WTC11 (cell line): ENCODE results near the gene CLCNKB. TPM values are rescaled to one million over a fixed set of nuclear protein-coding genes. Genes with fewer than 3 reads are reported as not detected.
"Not testable (repeated sequence)": the region's sequence is repeated elsewhere in the genome, so short reads cannot be mapped to it uniquely, and the experiment has no call there.

ENCODE experiments used
- ATAC-seq: fragments of 200-7000 bp; cut with Tn5 transposase; 2 replicates; pipeline ENCODE4 v1.10.0; 2021; ENCODE audit warnings: mild to moderate bottlenecking, moderate library complexity
- CTCF ChIA-PET: fragments of 300-600 bp; sonication (Branson Sonifier 250); formaldehyde crosslinking; loops from one replicate; lab custom pipeline; 2021; ENCODE audit warnings: antibody characterized with exemption; lab: Charles Lee
- POLR2A ChIA-PET: fragments of 350-600 bp; sonication (Branson Sonifier 250); formaldehyde crosslinking; loops from one replicate; lab custom pipeline; 2021; ENCODE audit warnings: antibody characterized with exemption; lab: Charles Lee
- DNase-seq: peaks from one replicate; pipeline ENCODE4 v3.0.0; 2021; ENCODE audit warnings: low spot score
- H3K27ac Mint-ChIP-seq: 2 replicates; pipeline ENCODE4 v1.8.0; 2021; ENCODE audit warnings: mixed read lengths
- H3K27me3 Mint-ChIP-seq: 2 replicates; pipeline ENCODE4 v1.8.0; 2021; ENCODE audit warnings: low read depth, mild to moderate bottlenecking, moderate library complexity, mixed read lengths
- H3K36me3 Mint-ChIP-seq: 2 replicates; pipeline ENCODE4 v1.8.0; 2021; ENCODE audit warnings: mixed read lengths
- H3K4me1 Mint-ChIP-seq: 2 replicates; pipeline ENCODE4 v1.8.0; 2022; ENCODE audit warnings: mixed read lengths
- H3K4me3 Mint-ChIP-seq: 2 replicates; pipeline ENCODE4 v1.8.0; 2021; ENCODE audit warnings: mild to moderate bottlenecking, moderate library complexity, mixed read lengths
- H3K9me3 Mint-ChIP-seq: 2 replicates; pipeline ENCODE4 v1.8.0; 2021; ENCODE audit warnings: mixed read lengths
- E2F5 ChIP-seq: sonication (generic); formaldehyde crosslinking; IDR thresholded peaks from 2 replicates; pipeline ENCODE4 v1.8.1; 2022; ENCODE audit warnings: mild to moderate bottlenecking, moderate library complexity, missing genetic modification reagents
- JAZF1 ChIP-seq: fragments of 250-450 bp; sonication (Bioruptor Pico); IDR thresholded peaks from 2 replicates; pipeline ENCODE4 v1.9.0; 2021; ENCODE audit warnings: moderate library complexity, mild to moderate bottlenecking, inconsistent platforms
- PRDM15 ChIP-seq: sonication (generic); formaldehyde crosslinking; IDR thresholded peaks from 2 replicates; pipeline ENCODE4 v1.8.0; 2022; ENCODE audit warnings: missing genetic modification reagents
- SMAD4 ChIP-seq: sonication (generic); formaldehyde crosslinking; IDR thresholded peaks from 2 replicates; pipeline ENCODE4 v1.8.0; 2022; ENCODE audit warnings: mild to moderate bottlenecking, missing genetic modification reagents
- ZBTB43 ChIP-seq: sonication (generic); formaldehyde crosslinking; IDR thresholded peaks from 2 replicates; pipeline ENCODE4 v1.8.1; 2023; ENCODE audit warnings: mild to moderate bottlenecking, missing genetic modification reagents
- ZNF281 ChIP-seq: sonication (generic); formaldehyde crosslinking; IDR thresholded peaks from 2 replicates; pipeline ENCODE4 v1.8.0; 2023; ENCODE audit warnings: mild to moderate bottlenecking, missing genetic modification reagents
- total RNA-seq: library from RNA; stranded (reverse); gene quantifications from 3 replicates; pipeline ENCODE4 v1.2.3, GENCODE V29; 2021
- TF ChIP-seq, protein P1 (sequence below): fragments of 250-450 bp; sonication (Bioruptor Pico); IDR thresholded peaks from 2 replicates; pipeline ENCODE4 v2.1.2; 2022; ENCODE audit warnings: mild to moderate bottlenecking, moderate library complexity

The CLCNKB gene
- total RNA-seq, 1 experiment from 2014 or later, result 1.8 TPM

DNA sequence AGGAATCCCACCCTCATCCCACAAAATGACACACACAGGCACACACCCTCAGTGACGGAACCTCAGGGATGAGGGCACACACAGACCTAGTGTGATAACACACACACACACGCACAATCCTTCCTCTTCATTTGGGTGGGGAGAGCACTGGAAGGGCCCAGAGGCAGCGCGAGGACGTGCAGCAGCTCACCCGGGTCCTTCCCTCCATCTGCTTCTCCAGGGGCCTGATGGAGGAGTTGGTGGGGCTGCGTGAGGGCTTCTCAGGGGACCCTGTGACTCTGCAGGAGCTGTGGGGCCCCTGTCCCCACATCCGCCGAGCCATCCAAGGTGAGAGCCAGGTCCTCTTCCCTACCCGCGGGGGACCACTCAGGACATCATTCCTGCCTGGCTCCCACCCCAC, 21.2 kb upstream of the CLCNKB start (continued):
- no peak for TF ChIP-seq ZBTB43 (CRISPR knock-in tag)
- no peak for TF ChIP-seq E2F5
- TF ChIP-seq, protein P1, sequence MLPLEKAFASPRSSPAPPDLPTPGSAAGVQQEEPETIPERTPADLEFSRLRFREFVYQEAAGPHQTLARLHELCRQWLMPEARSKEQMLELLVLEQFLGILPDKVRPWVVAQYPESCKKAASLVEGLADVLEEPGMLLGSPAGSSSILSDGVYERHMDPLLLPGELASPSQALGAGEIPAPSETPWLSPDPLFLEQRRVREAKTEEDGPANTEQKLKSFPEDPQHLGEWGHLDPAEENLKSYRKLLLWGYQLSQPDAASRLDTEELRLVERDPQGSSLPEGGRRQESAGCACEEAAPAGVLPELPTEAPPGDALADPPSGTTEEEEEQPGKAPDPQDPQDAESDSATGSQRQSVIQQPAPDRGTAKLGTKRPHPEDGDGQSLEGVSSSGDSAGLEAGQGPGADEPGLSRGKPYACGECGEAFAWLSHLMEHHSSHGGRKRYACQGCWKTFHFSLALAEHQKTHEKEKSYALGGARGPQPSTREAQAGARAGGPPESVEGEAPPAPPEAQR, result no peak
- no peak for TF ChIP-seq JAZF1 (CRISPR knock-in tag)
- no peak for TF ChIP-seq PRDM15 (CRISPR knock-in tag)

DNA sequence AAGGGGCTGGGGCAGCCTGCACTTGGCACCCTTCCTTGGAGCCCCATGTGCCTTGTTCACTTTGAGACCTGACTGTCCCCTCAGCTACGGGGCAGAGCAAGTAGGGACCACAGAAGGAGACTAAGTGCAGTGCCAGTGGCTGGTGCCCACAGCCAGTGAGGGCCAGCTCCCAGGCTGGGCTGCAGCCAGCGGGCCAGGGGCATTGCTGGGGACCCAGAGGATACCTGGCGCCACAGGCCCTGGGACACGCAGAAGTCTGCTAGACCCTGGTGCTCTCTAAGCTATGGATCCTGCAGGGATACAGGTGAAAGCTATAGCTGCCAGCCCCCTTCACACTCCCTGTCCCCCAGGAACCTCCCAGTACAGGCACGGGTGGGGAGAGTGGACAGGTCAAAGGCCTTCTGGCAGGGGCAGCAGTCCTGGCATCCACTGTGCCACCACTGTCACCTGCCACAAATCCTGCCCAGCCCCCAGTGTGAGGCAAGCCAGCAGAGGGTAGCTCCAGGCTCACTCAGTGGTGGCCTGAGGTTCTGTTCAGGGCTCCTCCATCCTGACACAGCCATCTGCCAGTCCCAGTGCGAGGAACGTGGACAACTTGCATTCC, 20.4 kb upstream of the CLCNKB start:
- Mint-ChIP-seq H3K27ac (no peak overlapping the region), H3K4me3 (no peak overlapping the region), H3K36me3 (no peaks in the 10 kb centered on the region), H3K9me3 (no peaks in the 10 kb centered on the region), H3K4me1 (peaks cover 30% of the 10 kb centered on the region), H3K27me3 (peaks cover 58% of the 10 kb centered on the region)
- TF ChIP-seq SMAD4 (CRISPR knock-in tag), result no peak
- CTCF ChIA-PET, result interaction anchor here (0.7 kb wide), 1 partner anchor 48 kb away, joined by 3 read pairs; no protein-coding TSS in a partner anchor
- POLR2A ChIA-PET, result interaction anchor here (0.6 kb wide), 2 partner anchors 260 to 296 kb away, joined by 3 to 7 read pairs; no protein-coding TSS in a partner anchor
- no peak for ATAC-seq
- DNase-seq, result no peak

DNA sequence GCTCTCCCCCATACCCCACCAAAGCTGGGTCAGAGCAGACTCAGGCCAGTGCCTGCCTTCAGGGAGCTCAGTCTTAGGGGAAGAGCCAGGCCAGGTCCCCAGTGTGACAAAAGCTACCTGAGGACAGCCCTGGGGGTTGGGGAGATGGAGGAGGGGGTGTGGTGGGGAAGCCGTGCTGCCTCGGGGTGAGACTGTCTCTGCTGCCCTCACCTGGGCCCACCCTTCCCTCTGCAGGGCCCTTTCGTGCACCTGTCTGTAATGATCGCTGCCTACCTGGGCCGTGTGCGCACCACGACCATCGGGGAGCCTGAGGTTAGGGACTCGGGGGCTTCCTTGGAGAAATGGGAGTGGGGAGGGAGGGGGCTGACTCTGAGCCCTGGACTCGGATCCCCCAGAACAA, 17.3 kb upstream of the CLCNKB start:
- peaks cover 47% of the 10 kb centered on the region for H3K27me3 Mint-ChIP-seq
- POLR2A ChIA-PET, result interaction anchor here (0.6 to 1.2 kb wide), 4 partner anchors 9 to 136 kb away, joined by 3 to 6 read pairs (median 4); partner anchors contain the start of genes EPHA2 and HSPB7
- CTCF ChIA-PET, result interaction anchor here (0.8 to 2.5 kb wide), 16 partner anchors 9 to 234 kb away, joined by 3 to 18 read pairs (median 6); partner anchors contain the start of genes HSPB7 and ZBTB17
- ATAC-seq (peak; percentile 76), DNase-seq (peak; percentile 63)
- not testable (repeated sequence) for H3K9me3 Mint-ChIP-seq, H3K27ac Mint-ChIP-seq, H3K36me3 Mint-ChIP-seq
- peak overlapping the region; percentile 66 for H3K4me3 Mint-ChIP-seq
- TF ChIP-seq ZNF281 (CRISPR knock-in tag), result 0 out of 2 replicates have a peak, but pooled peaks have one; percentile 40
- peaks cover 20% of the 10 kb centered on the region for H3K4me1 Mint-ChIP-seq
